ENCODE results near the gene SH3RF2.
"Not testable (repeated sequence)": the region's sequence is repeated elsewhere in the genome, so short reads cannot be mapped to it uniquely, and the experiment has no call there.

SH3RF2 gene

DNA sequence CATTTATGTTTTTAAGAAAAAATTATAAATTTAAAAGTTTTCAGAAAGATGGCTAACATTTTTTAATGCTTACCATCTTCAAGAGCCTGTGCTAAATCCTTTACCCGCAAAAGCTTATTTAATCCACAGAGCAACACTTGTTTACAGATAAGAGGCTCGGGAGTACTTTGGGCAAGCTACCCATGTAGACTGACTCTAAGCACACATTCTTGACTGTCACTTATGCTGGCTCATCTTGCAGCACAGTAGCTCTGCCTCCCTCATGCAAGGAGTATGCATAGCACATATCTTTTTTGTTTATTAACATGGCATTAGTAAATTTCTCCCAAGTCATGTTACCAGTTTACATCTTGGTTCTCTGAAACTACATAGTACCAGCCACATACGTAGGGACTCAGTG, 14.7 kb downstream of the SH3RF2 start:
- DNase-seq, result no peak

DNA sequence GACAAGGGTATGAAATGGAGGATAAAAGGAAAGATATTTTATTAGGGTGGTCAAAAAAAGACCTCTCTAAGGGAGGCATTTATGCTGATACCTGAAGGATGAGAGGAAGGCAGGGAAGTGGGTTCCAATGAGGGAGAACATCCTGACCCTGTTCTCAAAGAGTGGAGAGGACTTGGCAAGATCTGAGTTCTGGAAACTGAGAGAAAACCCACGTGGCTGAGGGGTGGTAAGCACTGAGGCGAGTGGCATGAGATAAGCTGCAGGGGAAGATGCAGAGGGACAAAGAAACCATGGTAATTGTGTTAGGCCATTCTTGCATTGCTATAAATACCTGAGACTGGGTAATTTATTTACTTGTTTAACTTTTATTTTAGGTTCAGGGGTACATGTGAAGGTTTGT, 16.8 kb downstream of the SH3RF2 start:
- no peak for DNase-seq

DNA sequence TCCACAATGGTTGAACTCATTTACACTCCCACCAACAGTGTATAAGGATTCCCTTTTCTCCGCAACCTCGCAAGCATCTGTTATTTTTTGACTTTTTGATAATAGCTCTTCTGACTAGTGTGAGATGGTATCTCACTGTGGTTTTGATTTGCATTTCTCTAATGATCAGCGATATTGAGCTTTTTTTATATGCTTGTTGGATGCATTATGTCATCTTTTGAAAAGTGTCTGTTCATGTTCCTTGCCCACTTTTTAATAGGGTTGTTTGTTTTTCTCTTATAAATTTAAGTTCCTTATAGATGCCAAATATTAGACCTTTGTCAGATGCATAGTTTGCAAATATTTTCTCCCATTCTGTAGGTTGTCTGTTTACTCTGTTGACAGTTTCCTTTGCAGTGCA, 17.8 kb downstream of the SH3RF2 start:
- DNase-seq, result not testable (repeated sequence)

DNA sequence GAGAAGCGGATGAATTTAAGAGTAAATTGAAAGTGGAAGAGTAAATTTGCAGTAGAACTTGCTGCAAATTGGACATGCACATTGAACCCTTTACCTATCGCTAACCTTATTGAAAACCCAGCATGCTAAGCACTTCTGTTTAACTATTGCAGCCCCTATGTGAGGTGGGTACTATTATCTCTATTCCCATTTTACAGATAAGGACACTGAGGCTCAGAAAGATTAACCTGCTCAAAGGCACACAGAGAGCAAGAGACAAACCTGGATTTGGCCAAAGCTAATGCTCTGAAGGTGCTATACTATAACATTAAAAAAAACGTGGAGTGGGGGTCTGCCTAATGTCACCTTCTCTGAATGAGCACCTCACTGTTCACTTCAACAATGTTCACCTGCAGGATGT, 21.0 kb downstream of the SH3RF2 start:
- DNase-seq, result no peak

DNA sequence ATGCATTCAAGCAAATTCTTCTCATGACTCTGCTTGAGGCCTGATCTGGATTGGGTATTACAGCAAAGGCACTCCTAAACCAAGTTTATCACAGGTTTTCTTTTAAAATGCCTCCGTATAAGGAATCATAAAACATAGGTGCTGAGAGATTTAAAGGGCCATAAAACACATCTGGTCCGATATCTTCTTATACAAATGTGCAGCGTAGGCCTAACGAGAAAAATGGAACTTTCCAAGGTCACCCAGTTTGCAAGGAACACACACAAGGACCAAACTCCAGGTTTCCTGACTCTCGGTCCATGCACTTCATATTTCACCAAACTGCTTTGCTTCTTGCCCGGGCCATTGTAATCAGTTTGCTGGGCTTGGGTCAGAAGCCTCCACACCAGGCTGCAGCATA, 22.1 kb downstream of the SH3RF2 start:
- no peak for DNase-seq

DNA sequence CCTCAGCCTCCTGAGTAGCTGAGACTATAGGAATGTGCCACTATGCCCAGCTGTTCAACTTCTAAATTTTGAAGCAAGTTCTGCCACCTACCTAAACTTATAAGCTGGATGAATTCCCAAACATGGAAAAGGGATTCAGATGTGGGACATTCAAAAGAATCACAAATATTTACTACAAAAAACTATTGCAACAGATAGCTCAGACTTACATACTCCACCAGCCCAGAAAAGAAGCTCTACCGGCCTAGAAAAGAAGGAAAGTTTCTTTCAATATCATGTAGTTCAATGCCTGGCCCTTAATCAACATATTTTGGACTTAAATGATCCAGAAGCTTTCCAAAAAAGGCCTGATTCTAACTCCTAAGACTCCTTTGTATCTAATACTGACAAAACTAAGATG, 23.8 kb downstream of the SH3RF2 start:
- DNase-seq, result no peak

DNA sequence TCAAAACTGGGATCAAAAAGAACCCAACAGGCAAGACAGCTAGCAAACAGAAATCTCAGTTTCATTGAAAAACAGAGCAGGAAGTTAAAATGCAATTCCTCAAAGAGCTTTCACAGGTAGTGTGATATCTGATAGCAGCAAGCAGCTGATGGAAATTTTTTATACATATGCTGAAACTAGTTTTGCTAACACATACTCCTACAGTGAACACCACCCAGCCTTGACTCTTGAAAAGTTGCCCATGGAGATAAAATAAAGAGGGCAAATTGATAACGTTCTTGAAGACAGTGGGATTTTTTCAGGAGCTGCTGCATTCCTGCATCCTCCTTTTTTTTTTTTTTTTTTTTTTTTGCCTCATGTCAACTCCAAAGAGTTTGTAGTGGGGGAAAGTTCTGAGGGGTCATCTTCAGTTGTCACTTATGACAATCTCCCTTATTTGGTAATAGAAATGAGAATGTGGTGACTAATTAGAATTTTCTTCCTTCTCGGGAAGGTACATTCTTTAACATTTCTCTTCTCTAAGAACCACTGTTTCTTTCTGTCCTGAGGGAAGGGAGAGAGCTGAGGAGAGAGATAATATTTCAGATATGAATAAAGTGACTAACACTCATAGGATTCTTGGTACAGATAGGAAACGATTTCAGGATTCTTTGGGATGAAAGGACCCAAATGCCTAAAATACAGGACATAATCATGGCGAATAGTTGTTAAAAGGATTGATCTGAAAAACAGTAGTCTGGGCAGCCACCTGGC, 24.6 kb downstream of the SH3RF2 start:
- no peak for DNase-seq

DNA sequence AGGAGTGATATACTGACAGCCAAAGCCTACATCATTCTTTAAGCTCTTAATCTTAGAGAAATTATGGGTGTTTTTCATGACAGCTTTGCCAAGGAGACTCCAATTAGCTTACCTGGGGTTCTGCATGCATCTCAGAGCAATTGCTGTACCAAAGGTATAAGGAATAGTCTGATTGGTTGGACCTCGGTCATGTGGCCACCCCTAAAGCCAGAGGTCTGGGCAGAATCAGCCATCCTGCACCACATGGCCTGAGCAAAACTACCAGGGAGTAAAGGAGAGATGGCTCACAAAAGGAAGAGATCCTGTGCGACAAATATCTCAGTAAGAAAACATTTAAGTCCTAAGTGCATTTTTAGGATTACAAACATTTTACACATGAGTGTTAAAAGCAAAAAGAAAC, 25.6 kb downstream of the SH3RF2 start:
- no peak for DNase-seq

DNA sequence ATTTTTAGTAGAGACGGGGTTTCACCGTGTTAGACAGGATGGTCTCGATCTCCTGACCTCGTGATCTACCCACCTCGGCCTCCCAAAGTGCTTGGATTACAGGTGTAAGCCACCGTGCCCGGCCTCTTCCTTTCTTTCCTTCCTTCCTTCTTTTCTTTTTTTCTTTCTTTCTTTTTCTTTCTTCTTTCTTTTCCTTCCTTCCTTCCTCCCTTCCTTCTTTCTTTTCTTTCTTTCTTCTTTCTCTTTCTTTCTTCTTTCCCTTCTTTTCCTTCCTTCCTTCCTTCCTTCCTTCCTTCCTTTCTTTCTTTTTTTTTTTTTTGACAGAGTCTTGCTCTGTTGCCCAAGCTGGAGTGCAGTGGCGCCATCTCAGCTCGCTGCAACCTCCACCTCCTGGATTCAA, 27.6 kb downstream of the SH3RF2 start:
- not testable (repeated sequence) for DNase-seq

DNA sequence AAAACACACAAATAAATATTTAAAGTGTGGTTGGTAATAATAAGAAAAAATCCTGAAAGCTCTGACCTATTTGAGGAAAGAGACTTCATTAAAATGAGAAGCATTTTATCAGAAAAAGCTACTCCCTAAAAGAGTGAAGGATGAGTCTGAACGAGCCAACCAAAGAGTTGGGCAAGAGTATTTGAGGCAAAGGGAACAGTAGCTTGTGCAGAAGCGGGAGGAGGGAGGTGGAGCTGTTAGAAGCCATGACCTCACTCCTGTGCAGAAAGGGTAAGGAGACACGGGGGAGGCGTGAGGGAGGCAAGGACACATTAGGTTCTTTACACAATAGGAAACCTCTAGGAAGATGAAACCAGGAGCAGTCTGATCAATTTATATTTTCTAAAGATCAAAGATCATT, 29.4 kb downstream of the SH3RF2 start:
- no peak for DNase-seq

DNA sequence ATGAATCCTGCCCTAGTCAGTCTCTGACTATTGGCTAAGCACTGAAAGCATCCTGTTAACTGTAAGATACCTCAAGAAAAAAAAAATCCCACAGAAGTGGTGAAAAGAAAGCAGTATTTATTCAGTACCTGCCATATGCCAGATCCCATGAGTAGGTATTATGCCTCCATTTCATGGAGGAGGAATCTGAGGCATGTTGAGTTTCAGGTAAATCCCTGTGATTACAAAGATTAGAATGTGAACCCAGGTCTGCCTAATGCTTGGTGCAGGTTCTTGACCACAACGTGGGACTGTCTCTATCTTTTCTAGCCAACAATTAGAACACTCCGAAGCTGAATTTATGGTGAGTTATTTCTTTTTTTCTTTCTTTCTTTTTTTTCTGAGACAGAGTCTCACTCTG, 30.9 kb downstream of the SH3RF2 start:
- no peak for DNase-seq

DNA sequence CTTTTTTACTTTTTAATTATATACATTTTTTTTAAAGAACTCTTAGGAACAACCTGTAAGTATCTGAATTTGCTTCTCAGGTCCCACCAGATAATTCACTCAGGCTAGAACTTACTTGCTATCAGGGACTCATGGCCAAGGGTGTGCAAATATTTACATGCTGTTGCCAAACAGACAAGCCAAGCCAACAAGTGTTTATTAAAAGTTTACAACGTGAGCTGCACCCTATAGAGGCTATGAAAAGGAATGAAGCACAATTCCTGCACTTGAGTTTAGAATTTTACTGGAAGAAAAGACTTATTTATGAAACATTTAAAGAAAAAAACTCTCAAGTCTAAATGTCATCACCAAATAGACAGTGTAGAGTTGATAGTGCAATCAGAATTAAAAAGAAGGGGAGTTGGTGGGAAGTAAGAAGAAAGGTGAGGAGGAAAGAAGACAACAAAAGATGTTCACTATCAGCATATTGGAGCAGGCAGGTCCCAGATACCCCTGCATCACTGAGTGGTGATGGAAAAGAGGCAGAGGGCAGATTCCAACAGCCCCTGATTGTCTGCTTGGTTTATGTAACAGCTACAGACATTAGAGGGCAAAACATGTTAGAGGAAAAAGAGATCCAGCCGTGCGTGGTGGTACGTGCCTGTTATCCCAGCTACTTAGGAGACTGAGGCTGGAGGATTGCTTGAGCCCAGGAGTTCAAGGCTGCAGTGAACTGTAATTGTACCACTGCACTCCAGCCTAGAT, 32.8 kb downstream of the SH3RF2 start:
- no peak for DNase-seq

DNA sequence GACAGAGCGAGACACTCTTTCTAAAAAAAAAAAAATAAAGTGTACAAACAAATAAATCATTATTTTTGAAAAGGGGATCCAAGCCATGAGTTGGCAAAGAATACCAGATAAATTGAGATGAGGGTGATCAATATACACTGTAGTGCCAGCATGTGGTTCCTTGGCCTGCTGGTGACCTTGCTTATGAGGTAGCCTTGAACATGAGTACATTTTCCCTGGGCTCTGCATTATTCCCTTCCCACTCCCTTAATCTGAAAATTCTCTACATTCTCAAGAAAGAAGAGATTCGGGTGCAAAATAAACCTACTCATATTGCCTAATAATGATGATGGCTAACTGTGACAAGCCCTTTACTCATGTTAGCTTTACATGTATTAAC, 33.3 kb downstream of the SH3RF2 start:
- DNase-seq, result no peak

DNA sequence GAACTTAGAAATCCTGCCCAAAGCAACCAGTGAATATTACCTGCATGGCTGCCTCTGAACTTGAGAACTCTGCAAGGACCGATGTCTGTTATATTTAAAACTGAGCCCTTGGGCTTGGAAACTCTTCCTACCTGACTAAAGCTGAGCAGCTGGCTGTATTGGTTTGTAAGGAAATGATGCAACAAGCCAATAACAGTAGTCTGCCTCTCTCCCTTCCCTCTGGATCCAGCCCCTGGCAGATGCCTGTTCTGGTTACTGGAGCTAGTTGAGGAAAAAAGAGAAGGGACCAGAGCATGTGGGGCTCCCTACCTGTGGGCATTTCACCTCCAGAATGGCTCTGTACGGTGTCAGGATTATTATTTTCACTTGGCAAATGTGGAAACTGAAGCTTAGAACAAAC, 34.7 kb downstream of the SH3RF2 start:
- no peak for DNase-seq

DNA sequence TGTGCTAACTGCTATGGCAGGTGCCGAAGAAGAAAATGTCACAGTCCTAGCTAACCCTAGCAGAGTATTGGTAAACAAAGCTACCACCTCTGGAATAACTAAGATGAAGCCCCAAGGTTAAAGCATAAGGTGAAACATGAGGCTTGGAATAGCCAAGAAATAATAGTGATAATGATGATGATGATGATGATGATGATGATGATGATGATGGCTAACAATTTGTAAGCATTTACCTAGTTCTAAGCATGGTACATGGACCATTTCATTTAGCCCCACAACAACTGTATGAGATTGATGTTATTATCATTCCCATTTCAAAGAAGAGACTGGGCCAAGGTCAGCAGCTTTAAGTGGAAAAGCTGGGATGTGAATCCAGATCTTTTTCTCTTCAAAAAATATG, 35.3 kb downstream of the SH3RF2 start:
- DNase-seq, result no peak

DNA sequence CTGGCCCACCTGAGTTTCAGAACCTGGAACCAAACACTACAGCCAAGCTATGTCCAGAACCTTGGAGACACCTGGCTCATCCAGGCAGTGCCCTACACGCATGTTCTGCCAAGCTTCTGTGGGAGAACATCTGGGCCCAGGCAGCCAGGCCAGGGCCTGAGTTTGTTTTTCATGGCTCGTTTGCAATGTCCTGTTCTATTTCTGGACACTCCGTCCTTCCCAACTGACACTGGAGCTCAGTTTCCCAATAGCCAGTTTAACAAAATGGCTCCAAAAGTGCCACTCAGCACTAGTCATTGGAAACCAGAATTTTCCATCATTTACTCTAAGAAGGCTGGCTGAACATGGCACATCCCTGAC, 38.6 kb downstream of the SH3RF2 start:
- no peak for DNase-seq

DNA sequence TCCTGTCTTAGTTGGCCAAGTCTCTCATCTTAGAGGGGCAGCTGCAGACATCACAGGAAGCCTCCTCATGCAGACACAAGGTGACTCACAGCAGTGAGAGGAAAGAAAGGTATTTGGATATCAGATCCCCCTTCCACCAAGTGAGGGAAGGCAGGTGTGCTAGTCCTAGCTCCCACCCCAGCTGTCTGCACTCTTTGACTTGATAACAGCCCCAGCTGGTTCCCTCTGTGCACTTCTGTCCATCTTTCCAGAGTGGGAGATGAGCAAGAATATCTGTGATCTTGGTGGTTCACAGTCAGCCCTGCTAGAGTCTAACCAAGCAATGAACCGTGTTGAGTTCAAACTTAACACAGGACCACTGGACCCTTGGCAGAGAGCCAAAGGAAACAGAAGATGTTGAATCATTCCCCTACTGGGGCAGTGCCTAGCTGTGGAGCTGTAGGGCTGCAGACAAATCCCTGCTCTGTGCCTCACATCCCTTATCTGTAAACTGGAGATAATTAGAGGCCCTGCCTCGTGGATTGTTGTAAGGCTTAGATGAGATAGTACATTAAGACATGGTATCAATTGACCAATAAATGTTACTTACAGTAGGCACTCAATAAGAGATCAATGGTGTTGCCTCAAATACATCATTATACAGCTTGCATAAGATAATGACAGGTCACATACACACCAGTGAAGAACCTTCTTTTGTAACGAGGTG, 39.1 kb downstream of the SH3RF2 start:
- no peak for DNase-seq

DNA sequence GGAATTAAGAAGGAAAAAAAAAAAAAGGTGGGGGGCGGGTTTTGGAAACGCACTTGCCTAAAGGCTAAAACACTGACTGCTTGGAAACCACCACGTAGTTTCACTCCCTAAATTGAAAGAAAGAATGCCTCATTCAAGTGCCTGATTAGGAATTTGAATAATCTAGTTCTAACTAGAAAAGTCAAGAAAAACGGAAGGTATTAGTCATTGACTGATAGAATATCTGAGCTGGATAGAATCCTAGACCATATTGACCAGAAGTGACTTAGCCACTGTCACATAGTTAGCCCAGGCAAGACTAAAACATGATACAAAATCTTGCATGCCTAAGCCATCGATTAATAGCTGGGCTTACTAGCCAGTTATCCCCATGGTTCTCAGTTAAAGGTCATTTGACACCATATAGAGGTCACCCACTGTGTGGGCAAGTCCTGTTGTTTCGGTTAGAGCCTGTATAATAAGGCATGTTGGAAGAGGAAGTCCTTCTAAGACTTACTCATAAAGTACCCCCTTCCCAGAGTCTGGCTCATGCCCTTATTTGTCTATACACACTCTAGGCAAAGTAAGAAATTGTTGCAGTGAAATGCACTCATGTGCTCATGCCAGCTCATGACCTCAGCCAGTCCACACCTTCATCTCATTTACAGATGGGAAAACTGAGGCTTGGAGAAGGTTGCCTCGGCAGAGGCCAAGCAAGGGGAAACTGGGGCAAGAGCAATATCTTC, 40.2 kb downstream of the SH3RF2 start:
- DNase-seq, result no peak

DNA sequence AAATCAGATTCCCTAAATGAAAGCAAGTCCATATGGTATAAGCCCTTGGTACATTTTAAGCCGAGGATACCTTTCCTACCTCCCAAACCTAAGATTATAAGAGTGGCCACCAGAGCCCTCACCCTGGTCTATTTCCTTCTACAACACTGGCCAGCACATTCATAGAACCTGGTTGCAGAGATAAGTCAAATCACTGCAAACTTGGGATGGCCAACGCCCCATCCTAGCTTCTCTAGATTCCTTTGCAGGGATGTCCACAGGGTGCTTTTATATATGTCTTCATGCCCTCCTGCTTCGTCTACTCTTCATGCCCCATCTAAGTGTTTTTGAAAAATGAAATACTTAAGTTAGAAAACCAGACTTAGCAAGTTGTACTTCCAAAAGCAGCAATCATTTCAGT, 41.8 kb downstream of the SH3RF2 start:
- no peak for DNase-seq

DNA sequence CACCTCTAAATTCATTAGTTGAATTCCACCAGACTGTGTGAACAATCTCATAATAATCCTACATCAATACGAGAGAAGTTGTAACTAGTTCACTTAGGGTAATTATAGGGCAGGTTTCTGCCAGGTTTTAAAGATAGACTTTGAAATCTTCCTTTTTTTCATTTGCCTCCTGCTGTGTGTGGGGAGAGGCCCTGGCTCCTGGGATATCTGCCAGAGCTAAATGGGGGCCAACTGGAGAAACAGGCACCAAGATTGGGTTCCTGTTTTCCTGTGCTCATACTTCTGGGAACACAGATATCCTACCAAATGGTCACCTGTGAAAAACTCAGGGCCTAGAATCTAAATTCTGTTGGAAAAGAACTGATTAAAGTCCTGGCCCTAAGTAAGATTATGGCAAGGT, 42.3 kb downstream of the SH3RF2 start:
- DNase-seq, result no peak

DNA sequence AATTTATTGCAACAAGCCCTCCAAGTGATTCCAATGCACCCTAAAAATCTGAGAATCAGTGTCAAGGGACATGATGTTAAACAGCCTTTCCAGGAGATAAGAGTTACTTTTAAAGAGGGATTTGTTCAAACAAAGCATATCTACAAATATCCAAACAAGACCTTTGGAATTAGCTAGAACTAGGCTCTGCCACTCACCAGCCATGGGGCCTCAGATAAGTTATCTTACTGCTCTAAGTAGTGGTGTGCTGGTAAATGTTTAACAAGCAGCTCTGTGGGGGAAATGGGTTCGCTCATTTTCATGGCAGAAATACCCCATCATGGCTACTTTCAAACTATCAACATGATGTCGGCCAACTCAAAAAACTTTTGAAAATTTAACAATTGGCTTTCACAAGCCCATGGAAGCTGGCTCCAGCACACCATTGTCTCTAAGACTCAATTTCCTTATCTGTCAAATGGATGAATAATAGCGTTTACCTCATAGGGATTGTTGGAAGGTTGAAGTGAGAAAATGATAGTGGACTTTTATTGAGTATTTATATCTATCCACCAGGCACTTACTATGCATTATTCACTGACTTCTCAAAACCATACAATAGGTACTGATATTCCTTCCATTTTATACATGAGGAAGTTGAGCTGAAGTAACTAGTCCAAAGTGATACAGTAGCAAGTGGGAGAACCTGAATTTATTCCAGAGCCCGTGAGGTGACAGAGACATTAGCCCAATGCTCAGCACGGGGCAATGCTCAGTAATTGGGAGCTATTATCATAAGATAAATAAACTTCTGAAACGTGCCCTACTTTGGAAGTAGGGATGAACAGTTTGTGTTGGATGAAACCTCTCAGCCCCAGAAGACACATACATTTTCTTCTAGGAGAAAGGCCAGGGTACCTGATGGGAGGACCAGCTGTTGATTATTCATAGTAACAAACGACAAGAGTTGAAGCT, 43.2 kb downstream of the SH3RF2 start:
- no peak for DNase-seq

DNA sequence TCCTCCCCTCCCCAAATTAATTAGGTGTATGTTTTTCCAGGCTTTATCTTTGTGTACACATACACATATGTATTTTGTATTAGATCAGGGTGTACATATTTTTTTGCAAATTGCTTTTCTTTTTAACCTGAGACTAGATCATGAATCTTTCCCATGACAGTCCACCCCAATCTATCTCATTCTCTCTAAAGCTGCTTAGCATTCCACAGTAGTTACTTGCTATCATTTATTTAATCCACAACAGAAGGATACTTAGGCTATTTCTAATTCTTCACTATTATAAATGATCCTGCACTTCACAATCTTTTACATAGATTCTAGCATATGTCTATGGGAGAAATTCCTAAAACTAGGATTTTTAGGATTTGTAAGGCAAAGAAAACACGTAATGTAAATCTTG, 43.9 kb downstream of the SH3RF2 start:
- DNase-seq, result no peak
